Measurements from ENCODE around the gene BICRAL. TPM values are rescaled to one million over a fixed set of nuclear protein-coding genes. Genes with fewer than 3 reads are reported as not detected.

The BICRAL gene
- total and polyA plus RNA-seq, 2 donors (not counting 1 experiment from before 2014, with no cell fraction given), result 6.9 to 11.5 TPM

- Histone ChIP-seq H3K36me3 (ENCODE audit: control insufficient read depth, insufficient read depth, low read length) (no peaks in the 10 kb centered on the region), H3K79me2 (ENCODE audit: control insufficient read depth, insufficient read depth, low read length) (peaks cover 21% of the 10 kb centered on the region), H3K27me3 (ENCODE audit: control insufficient read depth, insufficient read depth, low read length) (no peaks in the 10 kb centered on the region), H3K4me2 (ENCODE audit: extremely low read depth, insufficient read depth, low read length) (peak overlapping the region; percentile 86), H3K4me3 (replicated peaks in 1 of 4; ENCODE audit: control extremely low read depth in 1 of 4, insufficient read depth in 1 of 4, low read depth in 3 of 4, low read length in 4 of 4) (peak overlapping the region; percentile 39 to 80 (median 56)), H2AFZ (ENCODE audit: low read length) (no peak overlapping the region), H3K27ac (ENCODE audit: insufficient read depth, low read length) (peak overlapping the region; percentile 76), H3K9me3 (ENCODE audit: control insufficient read depth, insufficient read depth, low read depth, low read length) (no peaks in the 10 kb centered on the region), H3K9ac (ENCODE audit: insufficient read depth, low read length) (peak overlapping the region; percentile 51), H3K4me1 (ENCODE audit: control insufficient read depth, extremely low read depth, insufficient read depth, low read length) (peaks cover 9% of the 10 kb centered on the region), H4K20me1 (ENCODE audit: control insufficient read depth, extremely low read depth, insufficient read depth, low read length) (no peaks in the 10 kb centered on the region)
- no peak for TF ChIP-seq CTCF (conservative IDR thresholded peaks at IDR 0.05 in 1 of 2, IDR thresholded peaks at IDR 0.05 in 1 of 2; ENCODE audit: low read depth in 1 of 2, low read length in 2 of 2)
- TF ChIP-seq EZH2 (IDR thresholded peaks at IDR 0.05; ENCODE audit: low read length, missing control alignments), result no peak
- peak; percentile 95 to 96 for DNase-seq (ENCODE audit: low read depth in 2 of 2)
Observed at GRCh38 chr6:42746463-42747391, 35.1 kb upstream of the BICRAL start.

- H4K20me1 ChIP-seq (ENCODE audit: control insufficient read depth, extremely low read depth, insufficient read depth, low read length), result no peaks in the 10 kb centered on the region
- no peak overlapping the region for H3K4me2 ChIP-seq (ENCODE audit: extremely low read depth, insufficient read depth, low read length)
- TF ChIP-seq EZH2 (IDR thresholded peaks at IDR 0.05; ENCODE audit: low read length, missing control alignments) (no peak), CTCF (conservative IDR thresholded peaks at IDR 0.05 in 1 of 2, IDR thresholded peaks at IDR 0.05 in 1 of 2; ENCODE audit: low read depth in 1 of 2, low read length in 2 of 2) (no peak)
- no peak overlapping the region for H2AFZ ChIP-seq (ENCODE audit: low read length)
- H3K27me3 ChIP-seq (ENCODE audit: control insufficient read depth, insufficient read depth, low read length), result no peaks in the 10 kb centered on the region
- no peaks in the 10 kb centered on the region for H3K36me3 ChIP-seq (ENCODE audit: control insufficient read depth, insufficient read depth, low read length)
- no peak overlapping the region for H3K9ac ChIP-seq (ENCODE audit: insufficient read depth, low read length)
- no peak overlapping the region for H3K27ac ChIP-seq (ENCODE audit: insufficient read depth, low read length)
- DNase-seq (ENCODE audit: low read depth in 2 of 2), result peak in 1 of 2 donors; percentile 30
- peak overlapping the region in 1 of 4 experiments; percentile 68 for H3K4me3 ChIP-seq (replicated peaks in 1 of 4; ENCODE audit: control extremely low read depth in 1 of 4, insufficient read depth in 1 of 4, low read depth in 3 of 4, low read length in 4 of 4)
- H3K4me1 ChIP-seq (ENCODE audit: control insufficient read depth, extremely low read depth, insufficient read depth, low read length), result peaks cover 3% of the 10 kb centered on the region
- no peaks in the 10 kb centered on the region for H3K9me3 ChIP-seq (ENCODE audit: control insufficient read depth, insufficient read depth, low read depth, low read length)
- peaks cover 21% of the 10 kb centered on the region for H3K79me2 ChIP-seq (ENCODE audit: control insufficient read depth, insufficient read depth, low read length)
Observed at GRCh38 chr6:42748203-42748898, 33.5 kb upstream of the BICRAL start.

GRCh38 chr6:42751055-42751454 lies 30.8 kb upstream of the BICRAL start:
- no peaks in the 10 kb centered on the region for H3K27me3 ChIP-seq (ENCODE audit: control insufficient read depth, insufficient read depth, low read length)
- H3K9me3 ChIP-seq (ENCODE audit: control insufficient read depth, insufficient read depth, low read depth, low read length), result no peaks in the 10 kb centered on the region
- H3K36me3 ChIP-seq (ENCODE audit: control insufficient read depth, insufficient read depth, low read length), result no peaks in the 10 kb centered on the region
- no peak overlapping the region for H3K9ac ChIP-seq (ENCODE audit: insufficient read depth, low read length)
- H4K20me1 ChIP-seq (ENCODE audit: control insufficient read depth, extremely low read depth, insufficient read depth, low read length), result no peaks in the 10 kb centered on the region
- no peaks in the 10 kb centered on the region for H3K4me1 ChIP-seq (ENCODE audit: control insufficient read depth, extremely low read depth, insufficient read depth, low read length)
- no peak for DNase-seq (ENCODE audit: low read depth in 2 of 2)
- no peaks in the 10 kb centered on the region for H3K79me2 ChIP-seq (ENCODE audit: control insufficient read depth, insufficient read depth, low read length)
- H2AFZ ChIP-seq (ENCODE audit: low read length), result no peak overlapping the region
- TF ChIP-seq EZH2 (IDR thresholded peaks at IDR 0.05; ENCODE audit: low read length, missing control alignments) (no peak), CTCF (conservative IDR thresholded peaks at IDR 0.05 in 1 of 2, IDR thresholded peaks at IDR 0.05 in 1 of 2; ENCODE audit: low read depth in 1 of 2, low read length in 2 of 2) (no peak)
- no peak overlapping the region for H3K4me2 ChIP-seq (ENCODE audit: extremely low read depth, insufficient read depth, low read length)
- H3K4me3 ChIP-seq (replicated peaks in 1 of 4; ENCODE audit: control extremely low read depth in 1 of 4, insufficient read depth in 1 of 4, low read depth in 3 of 4, low read length in 4 of 4), result no peak overlapping the region
- H3K27ac ChIP-seq (ENCODE audit: insufficient read depth, low read length), result no peak overlapping the region
